Activated T-cell treated with anti-CD3 and anti-CD28 coated beads, Interleukin-2, amount 50 U/mL, for 1 hour (primary cell): ENCODE data around the gene OR4C11.

ENCODE experiments used
- DNase-seq: peaks from one replicate; pipeline ENCODE4 v3.0.0-alpha.2; 2020

OR4C11 gene, protein sequence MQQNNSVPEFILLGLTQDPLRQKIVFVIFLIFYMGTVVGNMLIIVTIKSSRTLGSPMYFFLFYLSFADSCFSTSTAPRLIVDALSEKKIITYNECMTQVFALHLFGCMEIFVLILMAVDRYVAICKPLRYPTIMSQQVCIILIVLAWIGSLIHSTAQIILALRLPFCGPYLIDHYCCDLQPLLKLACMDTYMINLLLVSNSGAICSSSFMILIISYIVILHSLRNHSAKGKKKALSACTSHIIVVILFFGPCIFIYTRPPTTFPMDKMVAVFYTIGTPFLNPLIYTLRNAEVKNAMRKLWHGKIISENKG

GRCh38 chr11:55607545-55607944 is at the start of gene OR4C11:
Gene OR4C11 (minus strand): TSS chr11:55607645. CDS start chr11:55604373, 3,272 bp downstream.
- DNase-seq: no peak

GRCh38 chr11:55655096-55655495 is 47.7 kb upstream of the OR4C11 start:
- DNase-seq: no peak

DNA sequence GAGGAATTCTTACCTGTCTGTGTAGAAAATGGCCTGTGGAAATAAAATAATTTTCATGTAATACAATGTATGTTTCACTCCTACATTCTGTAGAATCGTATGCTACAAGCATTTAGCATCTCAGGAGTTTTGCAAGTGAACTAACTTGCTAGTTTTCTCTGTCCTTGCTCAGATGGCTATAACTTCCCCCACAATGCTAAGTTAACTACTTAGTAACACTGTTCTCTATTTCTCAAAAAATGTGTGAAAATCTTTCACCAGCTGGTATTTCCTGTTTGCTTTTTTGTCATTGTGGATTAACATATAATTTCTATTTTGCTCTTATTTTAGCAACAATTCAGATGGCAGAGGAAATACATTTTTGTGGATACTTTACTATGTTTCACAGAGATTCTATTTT is 45.1 kb upstream of the OR4C11 start:
- DNase-seq: no peak

GRCh38 chr11:55648027-55648426 is 40.6 kb upstream of the OR4C11 start, which contains the start of gene OR4S2:
Gene OR4S2 (plus strand): TSS chr11:55648327. CDS start chr11:55650904, 2,577 bp downstream.
- DNase-seq: no peak

DNA sequence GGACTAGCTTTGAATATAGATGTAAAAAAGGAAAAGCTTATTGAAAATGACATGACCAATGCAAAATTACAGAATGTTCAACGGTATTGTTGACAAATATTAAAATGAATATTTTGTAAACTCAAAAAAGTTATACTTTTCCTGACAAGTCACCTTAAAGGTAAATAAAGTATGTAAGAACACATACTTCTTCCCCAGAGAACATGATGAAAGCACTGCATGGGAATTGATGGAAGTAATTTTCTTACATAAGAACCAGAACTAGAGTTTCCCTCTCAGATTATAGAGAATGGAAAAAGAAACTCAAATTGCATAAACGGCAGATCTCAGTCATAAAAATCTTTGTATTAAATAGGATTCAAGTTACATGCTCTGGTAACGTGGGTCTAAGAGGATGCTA is 27.4 kb upstream of the OR4C11 start, which contains the start of gene OR4P4:
Gene OR4P4 (plus strand): TSS at position 301 of the 400 bp plus-strand sequence.
- DNase-seq: no peak

DNA sequence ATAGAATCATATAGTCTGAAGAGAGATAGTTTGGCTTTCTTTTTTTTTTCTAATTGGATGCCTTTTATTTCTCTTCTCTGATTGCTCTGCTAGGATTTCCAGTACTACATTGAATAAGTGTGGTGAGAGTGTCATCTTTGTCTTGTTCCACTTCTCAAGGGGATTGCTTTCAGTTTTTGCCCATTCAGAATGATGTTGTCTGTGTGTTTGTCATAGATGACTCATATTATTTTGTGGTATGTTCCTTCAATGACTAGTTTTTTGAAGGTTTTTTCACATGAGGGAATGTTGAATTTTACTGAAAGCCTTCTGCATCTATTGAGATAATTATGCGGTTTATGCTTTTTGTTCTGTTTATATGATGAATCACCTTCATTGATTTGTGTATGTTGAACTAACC is 17.1 kb upstream of the OR4C11 start:
- no peak for DNase-seq

GRCh38 chr11:55572548-55572947 is 34.9 kb downstream of the OR4C11 start:
- no peak for DNase-seq

DNA sequence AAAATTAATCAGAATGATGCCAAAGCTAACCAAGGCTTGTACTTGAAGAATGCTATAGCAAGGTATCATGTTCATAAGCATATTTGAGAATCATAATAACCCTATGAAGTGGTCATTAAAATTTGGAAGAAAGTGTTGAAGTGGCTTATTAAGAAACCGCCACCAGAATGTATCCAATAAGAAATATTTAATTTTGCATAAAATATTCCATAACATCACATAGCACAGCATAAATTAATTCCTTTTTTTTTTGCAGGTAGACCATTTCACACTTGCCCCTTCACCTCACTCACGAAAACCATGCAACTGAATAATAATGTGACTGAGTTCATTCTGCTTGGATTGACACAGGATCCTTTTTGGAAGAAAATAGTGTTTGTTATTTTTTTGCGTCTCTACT is 35.6 kb downstream of the OR4C11 start, which contains the start of gene OR4C16:
Gene OR4C16 (plus strand): TSS at position 301 of the 400 bp plus-strand sequence. CDS start 0 bp downstream, at position 301.
- DNase-seq: no peak

- no peak for DNase-seq
Observed at GRCh38 chr11:55554169-55554568, 53.3 kb downstream of the OR4C11 start, which contains the start of gene OR4C15. Gene OR4C15 (plus strand): TSS chr11:55554469. CDS start chr11:55554469, 0 bp downstream.
